Astrocyte (in vitro differentiated cells and primary cell): ENCODE data around the gene AKT3. TPM values are rescaled to one million over a fixed set of nuclear protein-coding genes. Genes with fewer than 3 reads are reported as not detected.

Experiments used
- DNase-seq: peaks from one replicate; pipeline ENCODE4 v3.0.0-alpha.2; 2010; ENCODE audit warnings: low read depth
- FAIRE-seq: peaks from 2 replicates; lab custom pipeline; 2011; peaks lifted over from hg19 to GRCh38; lab: Jason Lieb, UNC
- H2AFZ ChIP-seq: 2 replicates; pipeline ENCODE4 v1.6.0; 2012; ENCODE audit warnings: low read depth, low read length, inconsistent platforms
- H3K27ac ChIP-seq: 2 replicates; pipeline ENCODE4 v1.5.1; 2011; ENCODE audit warnings: low read depth, low read length, inconsistent platforms
- H3K27me3 ChIP-seq: 2 replicates; pipeline ENCODE4 v1.6.0; 2011; ENCODE audit warnings: low read length, inconsistent platforms; ENCODE audit not compliant: insufficient read depth
- H3K36me3 ChIP-seq: 2 replicates; pipeline ENCODE4 v1.5.1; 2011; ENCODE audit warnings: low read length, inconsistent platforms; ENCODE audit not compliant: insufficient read depth
- H3K4me1 ChIP-seq: 2 replicates; pipeline ENCODE4 v1.5.1; 2011; ENCODE audit warnings: low read length, inconsistent platforms; ENCODE audit not compliant: insufficient read depth
- H3K4me2 ChIP-seq: 2 replicates; pipeline ENCODE4 v1.6.0; 2012; ENCODE audit warnings: low read length, inconsistent platforms
- H3K4me3 ChIP-seq: 2 replicates; pipeline ENCODE4 v1.5.1; 2011; ENCODE audit warnings: low read depth, mild to moderate bottlenecking, low read length, inconsistent platforms; ENCODE audit not compliant: insufficient read depth
- H3K79me2 ChIP-seq: 2 replicates; pipeline ENCODE4 v1.6.0; 2012; ENCODE audit warnings: mild to moderate bottlenecking, low read length, inconsistent platforms; ENCODE audit not compliant: insufficient read depth
- H3K9ac ChIP-seq: 2 replicates; pipeline ENCODE4 v1.6.0; 2012; ENCODE audit warnings: mild to moderate bottlenecking, low read length, inconsistent platforms
- H3K9me3 ChIP-seq: 2 replicates; pipeline ENCODE4 v1.5.1; 2012; ENCODE audit warnings: low read depth, mild to moderate bottlenecking, low read length, inconsistent platforms; ENCODE audit not compliant: insufficient read depth
- H4K20me1 ChIP-seq: 2 replicates; pipeline ENCODE4 v1.6.0; 2012; ENCODE audit warnings: low read length, inconsistent platforms; ENCODE audit not compliant: insufficient read depth
- H3K27ac Mint-ChIP-seq: one replicate; pipeline ENCODE4 v1.8.0; 2021; ENCODE audit warnings: mild to moderate bottlenecking, mixed read lengths; ENCODE audit not compliant: unreplicated experiment
- H3K27me3 Mint-ChIP-seq: one replicate; pipeline ENCODE4 v1.8.0; 2021; ENCODE audit warnings: low read depth, mixed read lengths; ENCODE audit not compliant: unreplicated experiment
- H3K36me3 Mint-ChIP-seq: one replicate; pipeline ENCODE4 v1.8.0; 2021; ENCODE audit warnings: low read depth, mixed read lengths; ENCODE audit not compliant: unreplicated experiment
- H3K4me1 Mint-ChIP-seq: one replicate; pipeline ENCODE4 v1.8.0; 2021; ENCODE audit warnings: low read depth, mixed read lengths; ENCODE audit not compliant: unreplicated experiment
- H3K4me3 Mint-ChIP-seq: one replicate; pipeline ENCODE4 v1.8.0; 2021; ENCODE audit warnings: mild to moderate bottlenecking, moderate library complexity, mixed read lengths; ENCODE audit not compliant: unreplicated experiment
- H3K9me3 Mint-ChIP-seq: one replicate; pipeline ENCODE4 v1.8.0; 2021; ENCODE audit warnings: mild to moderate bottlenecking, mixed read lengths; ENCODE audit not compliant: unreplicated experiment
- CTCF ChIP-seq: IDR thresholded peaks from 2 replicates; pipeline ENCODE4 v1.5.1; 2011; ENCODE audit warnings: low read depth, mild to moderate bottlenecking, inconsistent platforms, low read length, moderate library complexity; ENCODE audit not compliant: insufficient read depth
- EZH2 ChIP-seq: IDR thresholded peaks from 2 replicates; pipeline ENCODE4 v1.6.1; 2012; ENCODE audit warnings: mild to moderate bottlenecking, low read length, inconsistent platforms; ENCODE audit not compliant: insufficient read depth
- total RNA-seq: library from RNA; stranded (reverse); gene quantifications from 2 replicates; pipeline ENCODE4 v1.2.1, GENCODE V29; 2021

The AKT3 gene
- total RNA-seq, 1 donor from 2014 or later = 64.5 TPM

DNA sequence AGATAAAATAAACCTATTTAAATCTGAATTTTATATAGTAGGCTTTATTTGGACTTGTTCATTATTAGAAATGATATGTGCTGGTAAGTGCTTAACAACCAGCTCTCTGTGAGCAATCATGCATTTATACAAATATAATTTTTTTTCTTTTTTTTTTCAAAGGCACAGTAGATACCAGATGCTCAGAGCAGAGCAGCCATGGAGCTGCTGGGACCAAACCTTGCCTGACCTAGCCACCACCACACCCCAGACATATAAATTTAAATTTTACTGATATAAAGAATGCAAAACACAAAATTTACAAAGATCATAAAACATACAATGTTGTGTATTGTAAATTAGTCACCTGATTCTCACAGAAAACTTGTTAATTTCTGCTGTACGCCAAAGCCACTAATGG, 303.6 kb downstream of the AKT3 start:
- H3K4me1 ChIP-seq = peaks cover 16% of the 10 kb centered on the region
- TF ChIP-seq EZH2 (no peak), CTCF (no peak)
- H3K27me3 ChIP-seq = no peaks in the 10 kb centered on the region
- no peaks in the 10 kb centered on the region for H3K9me3 Mint-ChIP-seq
- FAIRE-seq (no peak), DNase-seq (no peak)
- no peak overlapping the region for H3K4me3 Mint-ChIP-seq
- H3K4me3 ChIP-seq = no peak overlapping the region
- H3K4me2 ChIP-seq = no peak overlapping the region
- H3K27ac Mint-ChIP-seq = no peak overlapping the region
- peaks cover 9% of the 10 kb centered on the region for H3K36me3 Mint-ChIP-seq
- no peaks in the 10 kb centered on the region for H3K27me3 Mint-ChIP-seq
- H4K20me1 ChIP-seq = no peaks in the 10 kb centered on the region
- H3K9ac ChIP-seq = no peak overlapping the region
- H3K79me2 ChIP-seq = no peaks in the 10 kb centered on the region
- H3K27ac ChIP-seq = no peak overlapping the region
- H3K4me1 Mint-ChIP-seq = peaks cover 28% of the 10 kb centered on the region
- no peaks in the 10 kb centered on the region for H3K36me3 ChIP-seq
- H2AFZ ChIP-seq = no peak overlapping the region
- H3K9me3 ChIP-seq = no peaks in the 10 kb centered on the region

- Mint-ChIP-seq H3K4me1 (peaks cover 11% of the 10 kb centered on the region), H3K4me3 (no peak overlapping the region), H3K36me3 (peaks cover 8% of the 10 kb centered on the region), H3K27ac (no peak overlapping the region), H3K27me3 (no peaks in the 10 kb centered on the region), H3K9me3 (no peaks in the 10 kb centered on the region)
- H3K4me3 ChIP-seq = no peak overlapping the region
- no peak overlapping the region for H2AFZ ChIP-seq
- H3K4me1 ChIP-seq = no peaks in the 10 kb centered on the region
- no peaks in the 10 kb centered on the region for H3K27me3 ChIP-seq
- H3K9me3 ChIP-seq = no peaks in the 10 kb centered on the region
- H3K9ac ChIP-seq = no peak overlapping the region
- no peak for FAIRE-seq
- H3K36me3 ChIP-seq = no peaks in the 10 kb centered on the region
- no peak overlapping the region for H3K4me2 ChIP-seq
- no peaks in the 10 kb centered on the region for H3K79me2 ChIP-seq
- DNase-seq = no peak
- H4K20me1 ChIP-seq = no peaks in the 10 kb centered on the region
- H3K27ac ChIP-seq = no peak overlapping the region
- TF ChIP-seq CTCF (no peak), EZH2 (no peak)
Observed at GRCh38 chr1:243543501-243543900, 306.5 kb downstream of the AKT3 start.

DNA sequence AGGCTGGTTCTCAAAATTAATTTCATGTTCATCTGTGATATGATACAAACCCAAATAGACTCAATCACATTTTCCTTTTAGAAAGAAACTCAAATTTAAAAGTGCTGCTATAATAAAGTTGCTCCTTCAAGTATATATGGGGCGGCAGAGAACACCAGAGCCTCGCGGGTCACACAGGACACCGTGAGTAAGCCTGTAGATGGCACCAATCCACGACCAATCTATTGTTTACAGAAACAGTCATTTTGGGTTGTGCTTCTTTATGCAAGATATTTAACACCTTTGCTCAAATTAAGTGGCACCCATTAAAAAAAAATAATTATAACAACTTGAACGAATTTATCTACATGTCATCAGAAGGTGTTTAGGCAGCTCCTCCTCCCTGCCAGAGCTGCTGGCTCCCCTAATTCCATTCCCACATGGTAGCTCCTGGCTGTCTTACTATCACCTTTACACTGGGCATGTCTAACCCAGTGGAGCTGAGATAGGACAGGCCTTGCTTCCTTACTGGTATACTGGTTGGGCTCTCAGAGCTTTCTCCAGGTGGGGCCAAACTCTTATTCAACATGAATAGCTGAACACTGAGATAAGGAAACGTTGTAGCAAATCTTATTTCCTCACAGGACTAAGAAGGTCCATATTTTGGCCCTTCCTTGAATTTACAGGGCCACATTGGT, 307.2 kb downstream of the AKT3 start:
- Mint-ChIP-seq H3K4me1 (peaks cover 7% of the 10 kb centered on the region), H3K4me3 (no peak overlapping the region), H3K27me3 (no peaks in the 10 kb centered on the region), H3K9me3 (no peaks in the 10 kb centered on the region), H3K27ac (no peak overlapping the region), H3K36me3 (peaks cover 7% of the 10 kb centered on the region)
- no peak for DNase-seq
- Histone ChIP-seq H4K20me1 (no peaks in the 10 kb centered on the region), H3K4me1 (no peaks in the 10 kb centered on the region), H3K4me3 (no peak overlapping the region), H3K79me2 (no peaks in the 10 kb centered on the region), H3K4me2 (no peak overlapping the region), H3K9ac (no peak overlapping the region), H3K9me3 (no peaks in the 10 kb centered on the region), H3K36me3 (no peaks in the 10 kb centered on the region), H3K27ac (no peak overlapping the region), H2AFZ (no peak overlapping the region), H3K27me3 (no peaks in the 10 kb centered on the region)
- no peak for FAIRE-seq
- no peak for TF ChIP-seq CTCF
